HG03159 (cell line): Measurements from ENCODE around the gene KDM8.
A peak's percentile ranks its signal among the peaks of the same experiment; 100 is the strongest.

Source experiments
- ATAC-seq: cut with Tn5 transposase; IDR thresholded peaks from one replicate; pipeline ENCODE4 v1.9.1; 2021; ENCODE audit warnings: mild to moderate bottlenecking, moderate library complexity; ENCODE audit not compliant: unreplicated experiment

Gene KDM8

DNA sequence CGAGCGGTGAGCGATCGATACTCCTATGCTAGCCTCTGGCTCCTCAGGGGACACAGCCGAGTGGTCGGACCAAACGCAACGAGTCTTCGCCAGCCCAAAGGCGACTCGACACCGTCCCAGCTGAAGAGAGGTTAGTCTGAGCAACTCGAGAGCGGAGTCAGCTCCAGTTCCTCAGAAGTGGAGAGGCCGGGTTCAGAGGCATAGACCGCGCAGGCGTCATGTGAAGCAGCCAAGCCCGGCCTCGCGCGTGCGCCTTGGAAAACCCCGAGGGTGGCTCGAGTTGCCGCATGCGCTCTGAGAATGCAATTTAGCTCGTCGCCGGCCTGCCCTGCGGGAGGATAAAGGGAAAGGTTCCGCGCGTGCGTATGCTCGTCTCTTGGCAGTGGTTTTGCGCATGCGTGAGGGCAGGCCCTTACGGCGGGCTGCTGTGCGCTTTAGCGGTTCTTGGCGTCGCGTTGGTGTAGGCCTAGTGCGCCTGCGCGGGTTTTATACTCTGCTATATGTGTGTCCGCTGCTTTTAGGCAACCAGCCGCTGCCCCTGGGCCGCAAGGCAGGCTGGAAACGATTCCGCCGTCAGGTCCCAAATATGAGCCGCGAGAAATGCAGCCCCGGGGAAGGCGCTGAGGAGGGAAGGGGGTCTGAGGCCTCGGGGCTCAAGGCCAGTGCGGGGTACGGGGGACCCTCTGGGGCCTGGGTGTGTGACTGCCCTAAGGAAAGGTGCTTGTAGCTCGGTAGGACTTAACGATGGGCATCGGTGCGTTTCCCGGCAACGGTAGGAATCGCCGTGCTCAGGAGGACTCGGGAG lies at the start of gene KDM8:
TSS of gene KDM8 (plus strand) at position 20 of the 805 bp plus-strand sequence. CDS start 6,598 bp downstream, outside the sequence.
- ATAC-seq = peak; percentile 84

GRCh38 chr16:27154705-27155521 lies 48.4 kb upstream of the KDM8 start:
- peak; percentile 53 for ATAC-seq

GRCh38 chr16:27156579-27156978 lies 46.7 kb upstream of the KDM8 start:
- ATAC-seq = no peak

GRCh38 chr16:27161398-27161797 lies 41.9 kb upstream of the KDM8 start:
- no peak for ATAC-seq

DNA sequence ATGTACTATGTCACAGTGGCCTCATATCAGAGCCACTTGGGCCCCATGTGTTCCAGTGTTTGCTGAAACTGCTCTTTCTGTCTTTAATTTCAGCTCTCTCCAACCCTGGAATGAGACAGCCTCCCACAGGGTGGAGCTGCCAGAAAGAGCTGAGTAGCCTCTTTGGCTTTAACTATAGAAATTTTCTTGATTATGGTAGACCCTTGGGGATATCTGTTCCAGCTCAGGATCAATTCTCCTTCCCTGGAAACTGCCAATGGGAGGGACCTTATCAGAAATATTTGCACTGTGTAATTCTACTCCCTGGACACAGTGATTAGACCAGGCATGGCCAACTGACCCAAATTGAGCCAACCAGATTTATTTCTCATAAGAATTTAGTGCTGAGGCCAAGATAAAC lies 39.0 kb upstream of the KDM8 start:
- ATAC-seq = no peak

DNA sequence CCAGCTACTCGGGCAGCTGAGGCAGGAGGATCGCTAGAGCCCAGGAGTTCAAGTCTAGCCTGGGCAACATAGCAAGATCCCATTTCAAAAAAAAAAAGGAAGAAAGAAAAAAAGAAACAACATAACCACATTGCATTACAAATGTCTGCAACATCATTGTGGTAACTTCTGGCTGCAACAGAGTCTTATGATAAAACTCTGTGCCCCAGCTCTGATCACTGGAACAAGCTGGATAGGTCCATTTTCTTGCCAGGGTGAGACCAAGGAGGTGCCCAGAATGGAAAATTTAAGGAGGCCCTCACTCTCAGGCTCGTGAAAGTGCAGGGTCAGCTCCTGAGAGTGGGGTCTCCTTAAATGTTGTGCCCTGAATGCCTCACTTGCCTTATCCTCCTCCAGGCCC lies 37.8 kb upstream of the KDM8 start:
- no peak for ATAC-seq

DNA sequence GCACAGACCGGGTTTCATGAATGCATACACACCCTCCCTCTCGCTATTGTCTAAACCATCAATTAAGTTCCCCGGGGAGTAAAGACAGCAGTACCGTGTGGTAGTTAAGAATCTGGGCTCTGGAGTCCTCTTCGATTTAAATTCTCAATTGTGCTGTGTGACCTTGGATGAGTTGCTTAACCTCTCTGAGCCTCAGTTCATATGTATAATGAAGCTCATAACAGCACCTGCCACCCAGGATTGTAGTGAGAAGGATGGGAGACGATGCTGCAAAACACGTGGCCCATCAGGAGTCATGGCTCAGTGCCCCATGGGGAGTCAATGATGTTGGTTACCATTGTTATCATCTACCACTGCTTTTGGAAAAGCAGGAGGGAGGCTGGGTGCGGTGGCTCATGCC lies 34.5 kb upstream of the KDM8 start:
- ATAC-seq = no peak

- no peak for ATAC-seq
These were observed 33.7 kb upstream of the KDM8 start for GRCh38 chr16:27169511-27170071.

- ATAC-seq = no peak
These were observed 31.7 kb upstream of the KDM8 start for GRCh38 chr16:27171584-27171983.

DNA sequence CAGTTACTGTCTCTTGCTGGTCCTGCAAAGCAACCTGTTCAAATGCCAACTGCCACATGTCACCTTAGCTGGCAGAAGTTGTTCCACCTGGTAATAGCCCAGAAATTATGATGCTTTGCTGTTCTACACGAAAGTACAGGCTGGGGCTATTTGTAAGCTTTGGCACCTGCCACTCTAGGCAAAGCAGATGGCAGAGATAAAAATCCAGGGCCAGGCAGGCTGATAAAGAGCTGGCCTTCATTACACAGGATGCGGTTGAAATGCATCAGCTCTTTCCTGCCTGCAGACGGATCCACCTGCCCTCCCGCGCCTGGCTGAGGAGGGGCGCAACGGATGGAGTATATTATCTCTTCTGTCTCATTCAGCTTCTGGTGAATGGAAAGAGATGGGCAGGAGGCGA lies 29.3 kb upstream of the KDM8 start:
- no peak for ATAC-seq

DNA sequence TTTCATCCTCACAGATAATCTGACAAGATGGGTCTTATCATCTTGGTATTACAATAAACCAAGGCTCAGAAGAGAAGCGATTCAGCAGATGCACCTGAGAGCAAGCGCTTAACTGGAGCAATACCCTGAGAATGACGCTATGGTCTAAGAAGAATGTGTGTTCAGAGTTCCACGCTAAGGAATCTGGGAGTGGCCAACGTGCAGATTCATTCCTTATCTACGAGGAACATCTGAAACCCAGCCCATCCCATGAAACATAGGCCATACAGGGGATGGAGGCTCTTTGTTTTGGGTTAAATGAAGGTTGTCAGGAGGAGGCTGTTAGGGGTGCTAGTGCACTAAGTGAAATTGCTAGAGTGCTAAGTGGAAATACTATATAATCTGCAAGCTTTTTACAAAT lies 28.5 kb upstream of the KDM8 start:
- no peak for ATAC-seq

GRCh38 chr16:27175888-27176287 lies 27.4 kb upstream of the KDM8 start:
- no peak for ATAC-seq

- ATAC-seq = no peak
These were observed 26.1 kb upstream of the KDM8 start for GRCh38 chr16:27177031-27177774.

DNA sequence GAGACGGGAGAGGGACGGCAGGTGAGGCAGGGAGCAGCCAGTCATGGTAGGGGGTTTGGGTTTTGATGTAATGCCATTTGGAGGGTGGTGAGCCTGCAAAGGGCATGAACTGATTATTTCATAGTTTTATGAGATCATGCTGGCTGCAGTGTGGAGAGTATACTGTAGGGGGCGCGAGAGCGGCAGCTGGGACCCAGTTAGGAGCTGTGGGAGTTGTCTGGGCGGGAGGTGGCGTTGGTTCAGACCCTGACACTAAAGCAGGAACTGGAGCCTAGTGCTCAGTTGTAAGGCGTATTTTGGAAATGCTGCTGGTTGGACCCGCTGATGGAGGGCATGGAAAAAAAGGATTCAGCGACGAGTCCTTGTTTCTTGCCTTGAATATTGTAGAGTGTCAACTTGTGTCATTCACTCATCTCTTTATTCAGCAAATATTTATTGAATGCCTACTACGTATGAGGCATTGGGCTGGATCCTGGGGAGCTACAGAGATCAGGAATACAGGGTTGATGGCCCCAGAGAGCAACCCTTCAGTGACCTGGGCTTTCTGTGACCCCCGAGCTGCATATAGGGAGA lies 23.7 kb upstream of the KDM8 start:
- no peak for ATAC-seq

DNA sequence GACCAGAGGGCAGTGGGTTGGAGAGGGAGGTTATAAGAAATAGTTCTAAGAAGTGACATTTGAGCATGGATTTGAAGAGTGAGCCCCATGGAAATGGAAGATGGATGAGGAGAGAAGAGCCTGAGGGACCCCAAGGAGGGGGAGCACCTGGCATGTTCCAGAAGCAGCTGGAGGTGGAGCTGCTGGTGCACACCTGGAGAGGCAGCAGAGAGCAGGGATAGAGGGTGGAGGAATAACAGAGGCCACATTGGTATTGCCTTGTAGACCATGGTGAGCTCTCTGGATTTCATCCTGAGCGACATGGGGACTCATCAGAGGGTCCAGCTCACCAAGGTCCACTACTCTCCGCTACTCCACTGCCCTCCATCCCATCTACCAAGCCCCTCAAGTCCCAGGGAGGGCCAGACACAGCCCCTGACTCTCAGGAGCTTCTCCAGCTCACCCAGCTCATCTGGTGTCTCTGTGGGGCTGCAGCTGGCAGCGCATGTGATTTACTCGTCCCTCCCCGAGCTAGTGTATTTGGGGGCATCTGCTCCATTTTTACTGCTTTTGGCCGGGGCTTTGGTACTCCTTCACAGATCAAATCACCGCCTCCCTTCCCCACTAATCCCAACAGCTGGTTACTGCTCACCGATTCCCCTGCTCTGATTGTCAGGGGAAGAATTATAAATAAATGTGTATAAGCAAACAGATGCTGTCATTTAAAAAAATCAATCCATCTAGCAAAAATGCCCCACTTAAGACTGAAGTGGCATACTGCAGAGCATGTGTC lies 22.1 kb upstream of the KDM8 start:
- no peak for ATAC-seq

- ATAC-seq = no peak
These were observed 20.4 kb upstream of the KDM8 start for GRCh38 chr16:27182906-27183405.

DNA sequence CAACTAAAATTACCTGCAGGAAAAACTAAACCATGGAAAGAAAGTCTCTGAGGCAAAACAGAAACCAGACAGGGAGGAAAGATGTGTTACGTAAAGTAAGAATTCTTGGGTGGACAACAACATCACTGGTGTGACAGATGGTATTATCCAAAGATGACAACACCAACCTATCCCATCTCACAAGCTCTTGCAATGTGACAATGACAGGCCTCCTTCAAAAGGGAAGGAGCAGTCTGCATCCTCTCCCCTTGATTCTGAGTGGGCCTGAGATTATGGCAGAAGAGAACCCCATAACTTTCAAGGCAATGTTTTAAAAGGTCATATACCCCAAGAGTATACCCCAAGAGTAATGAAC lies 17.6 kb upstream of the KDM8 start:
- no peak for ATAC-seq

- ATAC-seq = no peak
These were observed 14.7 kb upstream of the KDM8 start for GRCh38 chr16:27188633-27189032.

GRCh38 chr16:27189335-27189972 lies 13.9 kb upstream of the KDM8 start:
- no peak for ATAC-seq
